GM23338 (cell line): ENCODE measurements around the gene THSD1. TPM values are rescaled to one million over a fixed set of nuclear protein-coding genes. Genes with fewer than 3 reads are reported as not detected.
"Not testable (repeated sequence)": the region's sequence is repeated elsewhere in the genome, so short reads cannot be mapped to it uniquely, and the experiment has no call there.

Experiments
- ATAC-seq: fragments of 200-7000 bp; cut with Tn5 transposase; 3 replicates; pipeline ENCODE4 v1.9.1; 2020
- DNase-seq: peaks from one replicate; pipeline ENCODE4 v3.0.0-alpha.2; 2015; ENCODE audit warnings: low spot score
- H2AFZ ChIP-seq: fragments of 200-600 bp; sonication (generic); 2 replicates; pipeline ENCODE4 v1.8.0; 2016; ENCODE audit warnings: antibody characterized with exemption, mild to moderate bottlenecking, moderate library complexity
- H3F3A ChIP-seq: fragments of 200-600 bp; sonication (generic); replicated peaks from 2 replicates; pipeline ENCODE4 v1.8.0; 2017; ENCODE audit warnings: antibody characterized with exemption, mixed run types, low read depth
- H3K27ac ChIP-seq: fragments of 200-600 bp; sonication (generic); 2 replicates; pipeline ENCODE4 v1.6.1; 2016; ENCODE audit warnings: low read depth
- H3K27me3 ChIP-seq: fragments of 200-600 bp; sonication (generic); 2 replicates; pipeline ENCODE4 v1.8.0; 2016; ENCODE audit warnings: mild to moderate bottlenecking, mixed run types, moderate library complexity; ENCODE audit not compliant: insufficient read depth
- H3K36me3 ChIP-seq: fragments of 200-600 bp; sonication (generic); 2 replicates; pipeline ENCODE4 v1.8.0; 2016; ENCODE audit warnings: mild to moderate bottlenecking; ENCODE audit not compliant: insufficient read depth
- H3K4me1 ChIP-seq: fragments of 200-600 bp; sonication (generic); 2 replicates; pipeline ENCODE4 v1.8.0; 2016; ENCODE audit warnings: mild to moderate bottlenecking, moderate library complexity; ENCODE audit not compliant: insufficient read depth
- H3K4me2 ChIP-seq: fragments of 200-600 bp; sonication (generic); 2 replicates; pipeline ENCODE4 v1.7.1; 2017; ENCODE audit warnings: mixed run types
- H3K4me3 ChIP-seq: fragments of 200-600 bp; sonication (generic); 2 replicates; pipeline ENCODE4 v1.6.1; 2016; ENCODE audit warnings: mixed run types
- H3K79me2 ChIP-seq: fragments of 200-600 bp; sonication (generic); replicated peaks from 2 replicates; pipeline ENCODE4 v1.8.0; 2017; ENCODE audit warnings: mild to moderate bottlenecking; ENCODE audit not compliant: insufficient read depth
- H3K9me2 ChIP-seq: fragments of 200-600 bp; sonication (generic); 2 replicates; pipeline ENCODE4 v1.8.0; 2017; ENCODE audit not compliant: insufficient read depth
- H4K20me1 ChIP-seq: fragments of 200-600 bp; sonication (generic); replicated peaks from 2 replicates; pipeline ENCODE4 v1.8.0; 2017; ENCODE audit warnings: mild to moderate bottlenecking; ENCODE audit not compliant: insufficient read depth
- H3K27ac Mint-ChIP-seq: 2 replicates; pipeline ENCODE4 v1.8.0; 2020; ENCODE audit warnings: inconsistent platforms, mild to moderate bottlenecking, moderate library complexity, mixed read lengths
- H3K27me3 Mint-ChIP-seq: 3 replicates; pipeline ENCODE4 v1.8.0; 2022; ENCODE audit warnings: low read depth, mild to moderate bottlenecking, moderate library complexity, mixed read lengths, inconsistent platforms; ENCODE audit not compliant: insufficient read depth, poor library complexity
- H3K36me3 Mint-ChIP-seq: 3 replicates; pipeline ENCODE4 v1.8.0; 2021; ENCODE audit warnings: low read depth, mild to moderate bottlenecking, inconsistent platforms, moderate library complexity, mixed read lengths
- H3K4me1 Mint-ChIP-seq: 3 replicates; pipeline ENCODE4 v1.8.0; 2020; ENCODE audit warnings: mild to moderate bottlenecking, inconsistent platforms, mixed read lengths
- H3K4me3 Mint-ChIP-seq: 3 replicates; pipeline ENCODE4 v1.8.0; 2021; ENCODE audit warnings: moderate library complexity, mild to moderate bottlenecking, inconsistent platforms, mixed read lengths
- H3K9me3 Mint-ChIP-seq: 3 replicates; pipeline ENCODE4 v1.8.0; 2020; ENCODE audit warnings: moderate library complexity, mild to moderate bottlenecking, inconsistent platforms, mixed read lengths
- ETS1 ChIP-seq: IDR thresholded peaks from 2 replicates; pipeline ENCODE4 v1.6.1; 2016; ENCODE audit warnings: antibody characterized with exemption
- EZH2 ChIP-seq: fragments of 200-600 bp; sonication (generic); IDR thresholded peaks from one replicate; pipeline ENCODE4 v1.8.0; 2017; ENCODE audit warnings: antibody characterized with exemption, mild to moderate bottlenecking, low read depth; ENCODE audit not compliant: unreplicated experiment
- EZH2phosphoT487 ChIP-seq: fragments of 200-600 bp; sonication (generic); IDR thresholded peaks from one replicate; pipeline ENCODE4 v1.8.1; 2018; ENCODE audit warnings: antibody characterized with exemption; ENCODE audit not compliant: unreplicated experiment
- JUNB ChIP-seq: IDR thresholded peaks from one replicate; pipeline ENCODE4 v1.6.1; 2016; ENCODE audit warnings: antibody characterized with exemption; ENCODE audit not compliant: unreplicated experiment
- STAT1 ChIP-seq: IDR thresholded peaks from one replicate; pipeline ENCODE4 v1.6.1; 2016; ENCODE audit warnings: antibody characterized with exemption; ENCODE audit not compliant: unreplicated experiment
- ZNF114 ChIP-seq: fragments of 250-450 bp; sonication (Bioruptor Pico); IDR thresholded peaks from 2 replicates; pipeline ENCODE4 v1.5.0; 2020; ENCODE audit warnings: mild to moderate bottlenecking, moderate library complexity
- ZNF331 ChIP-seq: fragments of 250-450 bp; sonication (Bioruptor Pico); IDR thresholded peaks from 2 replicates; pipeline ENCODE4 v1.5.0; 2020; ENCODE audit warnings: low read depth, mild to moderate bottlenecking, moderate library complexity
- ZNF462 ChIP-seq: fragments of 250-450 bp; sonication (Bioruptor Pico); IDR thresholded peaks from 2 replicates; pipeline ENCODE4 v1.5.0; 2020; ENCODE audit warnings: mild to moderate bottlenecking, moderate library complexity
- polyA plus RNA-seq: library from polyadenylated mRNA; unstranded; fragments of >200 nt; fragmentation: Nextera tagmentation; extraction: Ambion mirVana; gene quantifications from 2 replicates; pipeline ENCODE4 v1.2.1, GENCODE V29; 2016
- total RNA-seq: library from RNA; depleted of rRNA; stranded (reverse); fragments of >200 nt; shearing (Covaris generic); gene quantifications from 2 replicates; pipeline ENCODE4 v1.2.3, GENCODE V29; 2014

Gene THSD1
- total and polyA plus RNA-seq, 2 experiments from 2014 or later = 0.69 TPM; not detected in 1

- not testable (repeated sequence) for H3K9me2 ChIP-seq, H3K4me3 ChIP-seq, H3K4me2 ChIP-seq, H3K4me1 ChIP-seq, H3K79me2 ChIP-seq, H3K27ac Mint-ChIP-seq, H3K36me3 ChIP-seq, H3K27me3 Mint-ChIP-seq, H3K4me3 Mint-ChIP-seq, ATAC-seq, H3K27me3 ChIP-seq, H3K36me3 Mint-ChIP-seq, H4K20me1 ChIP-seq, H3K9me3 Mint-ChIP-seq, H3K27ac ChIP-seq, H3F3A ChIP-seq, DNase-seq, H3K4me1 Mint-ChIP-seq
- H2AFZ ChIP-seq = peak overlapping the region; percentile 66; the same call in 1 of the 2 replicates
Measured at GRCh38 chr13:52362169-52362887, 43.6 kb downstream of the THSD1 start.

GRCh38 chr13:52361225-52361624 is 44.7 kb downstream of the THSD1 start:
- Histone ChIP-seq H3K27me3 (no peaks in the 10 kb centered on the region), H3K9me2 (peaks cover 3% of the 10 kb centered on the region; the same call in 1 of the 2 replicates), H3F3A (no peaks in the 10 kb centered on the region), H2AFZ (no peak overlapping the region), H3K36me3 (no peaks in the 10 kb centered on the region), H3K4me3 (no peak overlapping the region), H3K4me1 (no peaks in the 10 kb centered on the region), H3K4me2 (no peak overlapping the region), H3K27ac (no peak overlapping the region), H4K20me1 (no peaks in the 10 kb centered on the region), H3K79me2 (no peaks in the 10 kb centered on the region)
- no peak overlapping the region for H3K4me3 Mint-ChIP-seq
- H3K4me1 Mint-ChIP-seq = no peaks in the 10 kb centered on the region
- H3K36me3 Mint-ChIP-seq = no peaks in the 10 kb centered on the region
- H3K27me3 Mint-ChIP-seq = no peaks in the 10 kb centered on the region
- H3K27ac Mint-ChIP-seq = no peak overlapping the region
- DNase-seq (no peak), ATAC-seq (no peak)
- TF ChIP-seq ZNF114 (CRISPR knock-in tag) = no peak
- TF ChIP-seq ETS1 = no peak
- TF ChIP-seq EZH2phosphoT487 = no peak
- no peak for TF ChIP-seq EZH2
- no peak for TF ChIP-seq JUNB
- TF ChIP-seq STAT1 = no peak
- no peak for TF ChIP-seq ZNF331
- TF ChIP-seq ZNF462 (CRISPR knock-in tag) = no peak
- no peaks in the 10 kb centered on the region for H3K9me3 Mint-ChIP-seq
